Neutrophil (primary cell): ENCODE data around the gene SULT2B1.

ENCODE experiments used
- H3K27ac ChIP-seq: fragments of 200-600 bp; sonication (generic); 2 replicates; pipeline ENCODE4 v1.5.1; 2016; ENCODE audit warnings: mild to moderate bottlenecking, moderate library complexity
- H3K27me3 ChIP-seq: fragments of 200-600 bp; sonication (generic); 2 replicates; pipeline ENCODE4 v1.6.0; 2016; ENCODE audit warnings: mild to moderate bottlenecking
- H3K36me3 ChIP-seq: fragments of 200-600 bp; sonication (generic); 2 replicates; pipeline ENCODE4 v1.5.1; 2017
- H3K4me1 ChIP-seq, 2 experiments: fragments of 200-600 bp in 1 of 2; sonication (generic) in 1 of 2; 1 replicate in 1 of 2; 2 replicates in 1 of 2; pipeline versions ENCODE4 v1.5.1 to v1.6.1; 2013 to 2016; ENCODE audit warnings: low read depth in 1 of 2, low read length in 1 of 2, mild to moderate bottlenecking in 1 of 2, moderate library complexity in 1 of 2; ENCODE audit not compliant: control insufficient read depth in 1 of 2, insufficient read depth in 1 of 2
- H3K4me3 ChIP-seq, 2 experiments: fragments of 200-600 bp in 1 of 2; sonication (generic) in 1 of 2; 1 replicate in 1 of 2; 2 replicates in 1 of 2; pipeline ENCODE4 v1.5.1; 2013 to 2016; ENCODE audit warnings: low read depth in 1 of 2, low read length in 1 of 2, mild to moderate bottlenecking in 1 of 2, moderate library complexity in 1 of 2
- H3K9me3 ChIP-seq: fragments of 200-600 bp; sonication (generic); 2 replicates; pipeline ENCODE4 v1.5.1; 2016
- CTCF ChIP-seq: fragments of 200-600 bp; sonication (generic); IDR thresholded peaks from 2 replicates; pipeline ENCODE4 v1.5.1; 2016; ENCODE audit warnings: antibody characterized with exemption

The SULT2B1 gene

DNA sequence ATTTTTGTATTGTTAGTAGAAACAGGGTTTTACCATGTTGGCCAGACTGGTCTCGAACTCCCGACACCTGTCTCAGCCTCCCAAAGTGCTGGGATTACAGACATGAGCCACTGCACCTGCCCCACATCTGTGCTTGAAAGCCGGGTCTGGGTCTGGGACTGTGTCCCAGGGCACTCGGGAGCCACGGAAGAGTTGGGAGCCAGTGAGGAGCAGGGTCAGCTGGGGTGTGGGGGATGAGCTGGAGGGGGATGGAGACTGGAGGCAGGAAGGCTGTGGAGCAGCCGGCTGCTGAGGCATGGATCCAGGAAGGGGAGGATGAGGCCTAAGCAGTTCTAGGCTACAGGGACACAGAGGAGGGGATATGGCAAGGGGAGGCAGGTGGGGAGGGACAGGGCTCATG is 43.9 kb downstream of the SULT2B1 start:
- H3K4me1 ChIP-seq: no peaks in the 10 kb centered on the region
- no peak overlapping the region for H3K4me3 ChIP-seq
- H3K36me3 ChIP-seq: no peaks in the 10 kb centered on the region
- H3K9me3 ChIP-seq: no peaks in the 10 kb centered on the region
- TF ChIP-seq CTCF: no peak
- no peak overlapping the region for H3K27ac ChIP-seq
- peaks cover 7% of the 10 kb centered on the region for H3K27me3 ChIP-seq

DNA sequence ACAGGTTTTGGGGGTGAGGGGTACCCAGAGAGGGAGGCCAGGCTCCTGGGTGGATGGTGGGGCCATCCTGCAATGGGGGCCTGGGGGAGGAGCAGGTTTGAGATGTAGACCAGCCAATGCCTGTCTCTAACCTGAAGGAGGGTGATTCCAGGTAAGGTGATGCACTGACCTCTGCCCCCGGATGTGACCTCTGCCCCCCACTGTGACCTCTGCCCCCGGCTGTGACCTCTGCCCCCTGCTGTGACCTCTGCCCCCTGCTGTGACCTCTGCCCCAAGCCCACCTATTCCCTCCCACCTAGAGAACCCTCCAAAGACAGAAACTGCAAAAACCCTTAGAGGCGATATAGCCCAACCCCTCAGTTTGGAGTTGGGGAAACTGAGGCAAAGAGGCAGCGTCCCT is 44.3 kb downstream of the SULT2B1 start:
- H3K36me3 ChIP-seq: no peaks in the 10 kb centered on the region
- no peaks in the 10 kb centered on the region for H3K9me3 ChIP-seq
- no peak overlapping the region for H3K4me3 ChIP-seq
- H3K27ac ChIP-seq: no peak overlapping the region
- H3K4me1 ChIP-seq: no peaks in the 10 kb centered on the region
- H3K27me3 ChIP-seq: peaks cover 4% of the 10 kb centered on the region
- TF ChIP-seq CTCF: no peak

DNA sequence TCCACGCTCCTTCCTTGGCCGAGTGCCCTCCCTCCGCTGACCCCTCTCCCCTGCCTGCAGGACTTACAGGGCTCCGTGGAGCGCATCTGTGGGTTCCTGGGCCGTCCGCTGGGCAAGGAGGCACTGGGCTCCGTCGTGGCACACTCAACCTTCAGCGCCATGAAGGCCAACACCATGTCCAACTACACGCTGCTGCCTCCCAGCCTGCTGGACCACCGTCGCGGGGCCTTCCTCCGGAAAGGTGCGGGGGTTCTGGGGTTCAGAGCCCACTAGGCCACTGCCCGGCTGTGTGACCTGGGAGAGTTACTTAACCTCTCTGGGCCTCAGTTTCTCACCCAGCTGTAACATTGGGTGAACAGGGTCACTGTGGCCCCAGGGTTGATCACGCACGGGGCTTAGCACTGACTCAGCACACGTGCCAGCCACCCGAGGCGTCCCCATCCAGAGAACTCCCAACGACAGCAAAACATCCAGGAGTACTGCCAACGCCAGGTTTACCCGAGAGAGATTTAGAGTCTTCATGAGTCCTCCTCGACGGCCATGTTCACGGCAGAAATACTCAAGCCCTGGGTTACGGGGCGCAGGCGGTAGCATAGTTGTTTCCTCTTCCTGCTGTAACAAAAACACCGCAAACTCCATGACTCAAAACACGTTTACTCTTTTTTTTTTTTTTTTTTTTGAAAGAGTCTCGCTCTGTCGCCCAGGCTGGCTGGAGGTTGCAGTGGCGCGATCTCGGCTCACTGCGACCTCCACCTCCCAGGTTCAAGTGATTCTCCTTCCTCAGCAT is 44.9 kb downstream of the SULT2B1 start:
- no peak for TF ChIP-seq CTCF
- no peak overlapping the region for H3K27ac ChIP-seq

DNA sequence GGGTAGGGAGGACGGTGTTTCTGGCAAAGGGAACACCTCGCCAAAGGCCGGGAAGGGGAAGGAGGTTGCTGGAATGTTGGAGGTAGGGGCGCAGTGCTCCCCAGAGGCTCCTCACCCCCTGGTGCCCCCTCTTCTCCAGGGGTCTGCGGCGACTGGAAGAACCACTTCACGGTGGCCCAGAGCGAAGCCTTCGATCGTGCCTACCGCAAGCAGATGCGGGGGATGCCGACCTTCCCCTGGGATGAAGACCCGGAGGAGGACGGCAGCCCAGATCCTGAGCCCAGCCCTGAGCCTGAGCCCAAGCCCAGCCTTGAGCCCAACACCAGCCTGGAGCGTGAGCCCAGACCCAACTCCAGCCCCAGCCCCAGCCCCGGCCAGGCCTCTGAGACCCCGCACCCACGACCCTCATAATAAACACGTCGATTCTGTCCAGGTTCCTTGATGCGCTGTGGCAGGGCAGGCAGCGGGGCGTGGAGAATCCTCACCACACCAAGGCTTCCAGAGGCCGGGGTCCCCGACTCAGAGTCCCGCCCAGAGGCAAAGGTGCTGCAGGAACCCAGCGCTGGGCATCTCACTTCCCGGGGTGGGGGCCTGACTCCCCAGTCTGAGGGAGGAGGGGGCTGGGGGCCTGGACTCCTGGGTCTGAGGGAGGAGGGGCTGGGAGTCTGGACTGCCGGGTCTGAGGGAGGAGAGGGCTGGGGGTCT is 47.2 kb downstream of the SULT2B1 start:
- H3K4me1 ChIP-seq: no peaks in the 10 kb centered on the region
- no peak overlapping the region for H3K27ac ChIP-seq
- no peak overlapping the region for H3K4me3 ChIP-seq
- no peaks in the 10 kb centered on the region for H3K27me3 ChIP-seq
- TF ChIP-seq CTCF: no peak
- H3K9me3 ChIP-seq: no peaks in the 10 kb centered on the region
- no peaks in the 10 kb centered on the region for H3K36me3 ChIP-seq

More for the DNA sequence above, 44.9 kb downstream of the SULT2B1 start:
- Histone ChIP-seq H3K4me3 (no peak overlapping the region), H3K9me3 (no peaks in the 10 kb centered on the region), H3K36me3 (no peaks in the 10 kb centered on the region), H3K27me3 (no peaks in the 10 kb centered on the region), H3K4me1 (no peaks in the 10 kb centered on the region)

GRCh38 chr19:48600679-48601417 is 48.9 kb downstream of the SULT2B1 start:
- Histone ChIP-seq H3K4me1 (no peaks in the 10 kb centered on the region), H3K27me3 (no peaks in the 10 kb centered on the region), H3K36me3 (no peaks in the 10 kb centered on the region), H3K9me3 (no peaks in the 10 kb centered on the region), H3K4me3 (no peak overlapping the region), H3K27ac (no peak overlapping the region)
- TF ChIP-seq CTCF: no peak
